ENCODE data around the gene ZNF524. TPM values are rescaled to one million over a fixed set of nuclear protein-coding genes. Genes with fewer than 3 reads are reported as not detected.

ZNF524 gene
- polyA plus RNA-seq, 1 experiment, result 2.6 TPM

GRCh38 chr19:55596304-55596703 is 3.8 kb upstream of the ZNF524 start:
- POLR2A ChIA-PET, result no interaction called here
- TF ChIP-seq CTCF (IDR thresholded peaks at IDR 0.05; ENCODE audit: low read depth, low read length), result no peak
- no peak overlapping the region for H3K27ac ChIP-seq (ENCODE audit: low read depth, low read length)
- DNase-seq (ENCODE audit: low read depth, low spot score), result no peak
- CTCF ChIA-PET, result interaction anchor here (0.8 kb wide), 1 partner anchor 57 kb away, joined by 3 read pairs; no protein-coding TSS in a partner anchor
- H3K27me3 ChIP-seq (ENCODE audit: control insufficient read depth, insufficient read depth, low read length), result no peaks in the 10 kb centered on the region
- no peak overlapping the region for H3K4me3 ChIP-seq (ENCODE audit: low read depth, low read length)
- peaks cover 3% of the 10 kb centered on the region; the same call in 1 of the 2 replicates for H3K9me3 ChIP-seq (ENCODE audit: control insufficient read depth, insufficient read depth, low read length)

GRCh38 chr19:55597501-55597921 is 2.6 kb upstream of the ZNF524 start:
- ChIA-PET CTCF (no interaction called here), POLR2A (interaction anchor here (2.2 kb wide), 1 partner anchor 10 kb away, joined by 9 read pairs; no protein-coding TSS in a partner anchor)
- DNase-seq (ENCODE audit: low read depth, low spot score), result no peak
- TF ChIP-seq CTCF (IDR thresholded peaks at IDR 0.05; ENCODE audit: low read depth, low read length), result no peak
- H3K9me3 ChIP-seq (ENCODE audit: control insufficient read depth, insufficient read depth, low read length), result peaks cover 7% of the 10 kb centered on the region; the same call in 1 of the 2 replicates
- H3K27me3 ChIP-seq (ENCODE audit: control insufficient read depth, insufficient read depth, low read length), result no peaks in the 10 kb centered on the region
- H3K27ac ChIP-seq (ENCODE audit: low read depth, low read length), result no peak overlapping the region
- no peak overlapping the region for H3K4me3 ChIP-seq (ENCODE audit: low read depth, low read length)

- Histone ChIP-seq H3K4me3 (ENCODE audit: low read depth, low read length) (no peak overlapping the region), H3K27ac (ENCODE audit: low read depth, low read length) (no peak overlapping the region), H3K27me3 (ENCODE audit: control insufficient read depth, insufficient read depth, low read length) (no peaks in the 10 kb centered on the region), H3K9me3 (ENCODE audit: control insufficient read depth, insufficient read depth, low read length) (peaks cover 13% of the 10 kb centered on the region; the same call in 1 of the 2 replicates)
- ChIA-PET CTCF (no interaction called here), POLR2A (interaction anchor here (1.8 to 2.2 kb wide), 4 partner anchors 11 to 111 kb away, joined by 6 to 9 read pairs (median 8); partner anchors contain the start of gene ZNF784)
- TF ChIP-seq CTCF (IDR thresholded peaks at IDR 0.05; ENCODE audit: low read depth, low read length), result no peak
- DNase-seq (ENCODE audit: low read depth, low spot score), result no peak
Observed at GRCh38 chr19:55598034-55598433, 2.1 kb upstream of the ZNF524 start.

- ChIA-PET POLR2A (interaction anchor here (0.6 to 2.2 kb wide), 23 partner anchors 9 to 1410 kb away, joined by 3 to 11 read pairs (median 5); partner anchors contain the start of genes MBOAT7, PPP6R1, UBE2S and ZNF579), CTCF (interaction anchor here (0.6 to 1.8 kb wide), 4 partner anchors 12 to 511 kb away, joined by 3 to 10 read pairs (median 4); no protein-coding TSS in a partner anchor)
- peak; percentile 89 for DNase-seq (ENCODE audit: low read depth, low spot score)
- Histone ChIP-seq H3K4me3 (ENCODE audit: low read depth, low read length) (peak overlapping the region; percentile 87), H3K27ac (ENCODE audit: low read depth, low read length) (peak overlapping the region; percentile 94), H3K27me3 (ENCODE audit: control insufficient read depth, insufficient read depth, low read length) (no peaks in the 10 kb centered on the region), H3K9me3 (ENCODE audit: control insufficient read depth, insufficient read depth, low read length) (peaks cover 14% of the 10 kb centered on the region; the same call in 1 of the 2 replicates)
- no peak for TF ChIP-seq CTCF (IDR thresholded peaks at IDR 0.05; ENCODE audit: low read depth, low read length)
Observed at GRCh38 chr19:55598719-55599467, 1.2 kb upstream of the ZNF524 start.

GRCh38 chr19:55599468-55599841 is 633 bp upstream of the ZNF524 start, which contains the start of gene FIZ1:
FIZ1 (minus strand) TSS chr19:55599517; CDS start chr19:55597865, 1,652 bp downstream.
- peak; percentile 98 for DNase-seq (ENCODE audit: low read depth, low spot score)
- Histone ChIP-seq H3K9me3 (ENCODE audit: control insufficient read depth, insufficient read depth, low read length) (peaks cover 16% of the 10 kb centered on the region; the same call in 1 of the 2 replicates), H3K4me3 (ENCODE audit: low read depth, low read length) (peak within 1 kb of the TSS; percentile 87), H3K27ac (ENCODE audit: low read depth, low read length) (peak within 1 kb of the TSS; percentile 94), H3K27me3 (ENCODE audit: control insufficient read depth, insufficient read depth, low read length) (no peaks in the 10 kb centered on the region)
- CTCF ChIA-PET, result interaction anchor here (0.6 to 1.8 kb wide), 4 partner anchors 12 to 511 kb away, joined by 3 to 10 read pairs (median 4); no protein-coding TSS in a partner anchor
- no peak for TF ChIP-seq CTCF (IDR thresholded peaks at IDR 0.05; ENCODE audit: low read depth, low read length)
- POLR2A ChIA-PET, result interaction anchor here (0.6 to 2.2 kb wide), 24 partner anchors 9 to 1410 kb away, joined by 3 to 10 read pairs (median 5); partner anchors contain the start of genes MBOAT7, PPP6R1, UBE2S and ZNF579

All from AG04450 (cell line).